Fibroblast of lung (primary cell): ENCODE measurements around the gene PAK3.

Experiments
- EZH2 ChIP-seq: IDR thresholded peaks from 2 replicates; pipeline ENCODE4 v1.5.1; 2012; ENCODE audit warnings: low read length, control low read depth, mild to moderate bottlenecking; ENCODE audit errors: missing control alignments
- TF ChIP-seq, protein P1 (sequence below), 2 donors: IDR thresholded peaks in 1 of 2; conservative IDR thresholded peaks in 1 of 2; 1 replicate in 1 of 2; 2 replicates in 1 of 2; pipeline ENCODE4 v1.5.1; 2011 to 2012; ENCODE audit warnings: low read length in 2 of 2, control low read depth in 1 of 2, inconsistent platforms in 1 of 2, low read depth in 1 of 2, mild to moderate bottlenecking in 1 of 2

DNA sequence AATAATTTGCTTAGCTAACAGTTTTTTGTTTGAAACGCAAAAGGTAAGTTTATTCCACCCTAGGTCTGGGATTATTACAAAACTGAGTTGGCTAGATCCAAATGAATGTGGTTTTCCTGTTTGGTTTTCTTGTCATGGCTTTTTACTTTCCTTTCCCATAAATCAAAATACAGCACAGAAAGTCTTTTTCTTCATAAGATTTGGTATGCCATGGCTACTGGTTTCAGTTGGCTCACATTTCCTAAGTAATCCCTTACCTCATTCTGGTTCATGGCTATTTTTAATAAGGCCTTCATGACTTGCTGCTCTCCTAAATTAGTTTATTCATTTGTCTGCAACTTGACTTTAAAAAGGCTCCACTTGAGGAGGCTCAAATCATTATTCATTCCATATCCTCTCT, 12.9 kb upstream of the PAK3 start:
- TF ChIP-seq, protein P1, sequence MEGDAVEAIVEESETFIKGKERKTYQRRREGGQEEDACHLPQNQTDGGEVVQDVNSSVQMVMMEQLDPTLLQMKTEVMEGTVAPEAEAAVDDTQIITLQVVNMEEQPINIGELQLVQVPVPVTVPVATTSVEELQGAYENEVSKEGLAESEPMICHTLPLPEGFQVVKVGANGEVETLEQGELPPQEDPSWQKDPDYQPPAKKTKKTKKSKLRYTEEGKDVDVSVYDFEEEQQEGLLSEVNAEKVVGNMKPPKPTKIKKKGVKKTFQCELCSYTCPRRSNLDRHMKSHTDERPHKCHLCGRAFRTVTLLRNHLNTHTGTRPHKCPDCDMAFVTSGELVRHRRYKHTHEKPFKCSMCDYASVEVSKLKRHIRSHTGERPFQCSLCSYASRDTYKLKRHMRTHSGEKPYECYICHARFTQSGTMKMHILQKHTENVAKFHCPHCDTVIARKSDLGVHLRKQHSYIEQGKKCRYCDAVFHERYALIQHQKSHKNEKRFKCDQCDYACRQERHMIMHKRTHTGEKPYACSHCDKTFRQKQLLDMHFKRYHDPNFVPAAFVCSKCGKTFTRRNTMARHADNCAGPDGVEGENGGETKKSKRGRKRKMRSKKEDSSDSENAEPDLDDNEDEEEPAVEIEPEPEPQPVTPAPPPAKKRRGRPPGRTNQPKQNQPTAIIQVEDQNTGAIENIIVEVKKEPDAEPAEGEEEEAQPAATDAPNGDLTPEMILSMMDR (conservative IDR thresholded peaks at IDR 0.05 in 1 of 2, IDR thresholded peaks at IDR 0.05 in 1 of 2; ENCODE audit: low read depth in 1 of 2, low read length in 2 of 2) = no peak
- TF ChIP-seq EZH2 = no peak
